SH-SY5Y (cell line): ENCODE measurements around the gene FUT3.

Source experiments
- GATA2 ChIP-seq: IDR thresholded peaks from 2 replicates; pipeline ENCODE4 v1.6.1; 2011; ENCODE audit warnings: mild to moderate bottlenecking, low read depth, low read length
- GATA3 ChIP-seq: IDR thresholded peaks from 2 replicates; pipeline ENCODE4 v1.6.1; 2011; ENCODE audit warnings: low read depth, mild to moderate bottlenecking, low read length, moderate library complexity

FUT3 gene

GRCh38 chr19:5804516-5805461, 46.5 kb downstream of the FUT3 start, which contains the start of gene NRTN:
NRTN (plus strand) TSS chr19:5805067; CDS start chr19:5824166, 19,099 bp downstream.
- TF ChIP-seq GATA2 (no peak), GATA3 (no peak)

DNA sequence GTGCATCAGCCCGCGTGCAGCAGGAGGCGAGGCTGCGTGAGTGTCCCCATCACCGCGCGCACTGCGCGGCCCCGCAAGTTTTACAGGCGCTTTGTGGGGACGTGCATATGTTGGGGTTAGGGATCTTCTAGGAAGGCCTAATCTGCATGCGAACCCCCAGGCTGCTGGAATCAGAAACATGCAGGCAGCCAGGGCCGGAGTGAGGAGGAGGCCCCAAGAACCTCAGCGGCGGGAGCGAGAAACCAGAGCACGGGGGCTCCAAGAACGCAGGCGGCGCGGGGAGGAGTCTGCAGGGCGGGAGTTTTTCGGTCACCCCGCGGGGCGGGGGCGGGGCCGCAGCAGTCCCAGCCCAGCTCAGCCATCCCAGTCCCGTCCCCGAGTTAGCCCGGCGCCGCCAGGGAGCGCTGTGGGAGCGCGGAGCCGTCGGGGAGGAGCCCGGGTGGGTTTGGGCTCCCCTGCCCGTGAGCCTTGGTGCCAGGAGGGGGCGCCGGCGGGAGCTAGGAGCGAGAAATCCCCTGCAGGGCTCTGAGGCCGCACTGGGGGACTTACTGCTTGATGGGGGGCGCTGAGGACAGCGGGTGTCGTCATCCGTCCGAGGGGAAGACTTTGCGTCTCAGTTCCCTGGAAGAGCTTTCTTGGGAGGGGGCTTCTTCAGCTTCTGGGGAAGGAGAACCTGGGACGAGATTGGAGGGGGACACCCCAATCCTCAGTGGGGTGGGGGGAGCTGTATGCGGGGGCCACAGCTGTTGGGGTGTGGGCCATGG, 47.3 kb downstream of the FUT3 start:
- TF ChIP-seq GATA3 (no peak), GATA2 (no peak)

GRCh38 chr19:5803441-5803751, 47.9 kb downstream of the FUT3 start:
- TF ChIP-seq GATA2 (no peak), GATA3 (no peak)

DNA sequence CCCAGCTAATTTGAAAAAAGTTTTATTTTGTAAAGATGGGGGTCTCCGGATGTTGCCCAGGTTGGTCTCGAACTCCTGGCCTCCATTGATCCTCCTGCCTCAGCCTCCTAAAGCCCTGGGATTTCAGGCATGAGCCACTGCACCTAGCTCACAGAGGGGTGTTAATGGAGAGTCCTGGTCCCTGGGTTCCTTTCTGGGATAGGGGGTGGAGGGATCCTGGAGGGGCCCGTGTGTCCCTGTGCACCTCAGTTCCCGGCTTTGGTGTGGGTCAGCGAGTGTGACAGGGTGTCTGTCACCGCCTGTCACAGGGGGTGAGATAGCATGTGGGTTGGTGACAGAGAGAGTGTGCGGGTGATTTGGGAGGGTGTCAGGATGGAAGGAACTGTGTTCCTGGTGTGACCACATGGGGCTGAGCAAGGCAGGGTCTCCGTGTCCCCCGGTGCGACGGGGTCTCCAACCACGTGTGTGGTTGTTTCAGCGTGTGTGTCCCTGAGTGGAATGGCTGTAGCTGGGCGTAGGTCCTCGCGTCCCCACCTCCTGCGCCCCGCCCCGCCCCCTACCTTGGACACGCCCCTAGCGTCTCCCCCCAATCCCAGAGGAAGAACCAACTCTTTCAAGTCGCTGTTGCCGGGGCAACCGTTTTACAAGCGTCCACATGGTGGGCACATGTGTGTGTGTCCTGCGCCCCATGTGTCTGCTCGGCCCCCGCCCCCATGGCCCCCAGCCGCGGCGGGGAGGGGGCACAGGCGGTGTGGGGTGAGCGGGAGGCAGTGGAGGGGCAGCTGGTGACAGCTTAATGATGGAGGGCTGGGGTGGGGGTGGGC, 49.2 kb downstream of the FUT3 start:
- TF ChIP-seq GATA3: no peak

DNA sequence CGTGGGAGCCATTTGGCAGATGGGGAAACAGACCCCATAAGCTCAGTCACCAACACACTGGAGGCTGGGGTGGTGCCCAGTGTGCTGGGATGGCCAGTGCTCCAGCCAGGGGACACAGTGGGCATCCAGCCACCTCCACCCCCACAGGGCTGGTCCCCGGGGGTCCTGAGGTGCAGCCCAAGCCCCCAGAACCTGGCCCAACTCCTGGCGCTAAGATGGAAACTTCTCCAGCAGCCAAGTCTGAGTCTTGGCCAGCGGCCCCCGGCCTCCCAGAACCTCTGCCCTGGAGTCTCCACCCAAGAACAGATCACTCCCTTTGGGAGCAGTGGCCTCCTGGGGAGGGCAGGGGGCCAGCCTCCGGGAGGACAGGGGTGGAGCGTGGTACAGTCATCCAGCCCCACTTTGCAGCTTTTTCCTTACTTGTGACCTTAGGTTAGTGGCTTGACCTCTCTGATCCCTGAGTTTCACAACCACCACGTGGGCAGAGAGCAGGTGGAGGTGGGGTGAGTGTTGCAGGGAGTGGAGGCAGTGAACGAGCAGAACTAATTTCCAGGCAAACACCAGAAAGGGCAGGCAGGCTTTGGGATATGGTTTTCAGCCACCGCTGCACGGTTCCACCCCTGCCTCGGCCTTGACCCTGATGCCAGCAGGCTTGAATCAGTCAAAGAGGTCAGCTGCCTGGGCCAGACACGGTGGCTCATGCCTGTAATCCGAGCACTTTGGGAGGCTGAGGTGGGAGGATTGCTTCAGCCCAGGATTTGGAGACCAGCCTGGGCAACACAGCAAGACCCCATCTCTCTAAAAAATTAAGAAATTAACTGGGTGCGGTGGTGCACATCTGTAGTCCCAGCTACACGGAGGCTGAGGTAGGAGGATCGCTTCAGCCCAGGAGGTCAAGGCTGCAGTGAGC, 50.6 kb downstream of the FUT3 start:
- no peak for TF ChIP-seq GATA2
- TF ChIP-seq GATA3: no peak

DNA sequence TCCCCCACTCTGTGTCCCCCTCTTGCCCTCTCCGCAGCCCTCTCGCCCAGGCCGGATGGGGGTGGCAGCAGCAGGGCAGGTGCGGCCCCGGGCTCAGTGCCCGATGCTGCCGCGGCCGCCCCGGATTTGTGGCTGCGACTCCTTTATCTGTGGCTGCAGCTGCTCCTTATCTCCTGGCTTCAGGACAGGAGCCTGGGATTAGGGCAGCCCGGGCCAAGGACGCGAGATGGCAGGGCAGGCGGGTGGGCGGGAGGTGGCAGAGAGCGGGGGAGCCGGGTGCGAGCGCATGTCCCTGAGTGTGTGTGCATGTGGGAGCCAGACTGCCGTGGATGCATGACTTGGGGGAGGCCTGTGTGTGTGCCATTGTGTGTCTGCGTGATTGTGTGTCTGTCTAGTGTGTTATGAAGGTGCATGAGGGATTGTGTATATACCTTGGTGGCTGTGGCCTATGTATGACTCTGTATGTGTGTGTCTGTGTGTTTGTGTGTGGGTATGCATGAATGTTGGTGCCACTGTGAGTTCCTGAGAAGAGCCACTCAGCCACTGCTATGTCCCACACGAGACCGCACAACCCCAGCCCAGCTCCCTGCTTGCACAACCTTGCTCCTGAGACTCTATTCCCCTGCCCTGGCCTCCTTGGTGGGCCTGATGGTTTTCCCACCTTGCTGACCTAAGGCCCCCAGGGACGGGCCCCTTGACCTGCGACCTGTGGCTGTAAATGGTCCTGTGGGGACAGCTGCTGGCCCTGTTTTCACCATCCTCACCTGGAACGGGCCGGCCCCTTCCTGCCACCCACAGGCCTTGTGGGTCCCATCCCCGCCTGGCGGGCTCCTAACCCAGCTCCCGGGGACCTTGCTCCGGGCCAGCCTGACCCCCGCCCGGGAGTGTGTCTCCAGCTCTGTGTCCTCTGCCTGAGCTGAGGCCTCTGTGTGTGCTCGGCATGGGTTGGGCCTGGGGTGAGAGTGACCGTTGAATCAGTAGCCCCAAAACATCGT, 51.7 kb downstream of the FUT3 start:
- TF ChIP-seq GATA3: no peak
- peak; percentile 95 for TF ChIP-seq GATA2

DNA sequence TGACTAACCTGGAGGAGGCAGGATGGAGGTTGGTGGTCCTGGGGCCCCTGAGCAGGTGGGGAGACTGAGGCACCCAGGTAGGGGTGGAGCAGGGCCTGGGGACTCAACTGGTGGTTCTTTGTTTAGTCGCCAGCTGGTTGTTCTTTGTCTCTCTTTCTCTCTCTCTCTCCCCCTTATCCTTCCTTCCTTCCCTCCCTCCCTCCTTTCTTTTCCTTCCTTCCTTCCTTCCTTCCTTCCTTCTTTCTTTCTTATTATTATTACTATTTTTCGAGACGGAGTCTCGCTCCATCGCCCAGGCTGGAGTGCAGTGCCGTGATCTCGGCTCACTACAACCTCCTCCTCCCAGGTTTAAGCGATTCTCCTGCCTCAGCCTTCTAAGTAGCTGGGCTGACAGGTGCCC, 53.0 kb downstream of the FUT3 start:
- no peak for TF ChIP-seq GATA2
- TF ChIP-seq GATA3: no peak

DNA sequence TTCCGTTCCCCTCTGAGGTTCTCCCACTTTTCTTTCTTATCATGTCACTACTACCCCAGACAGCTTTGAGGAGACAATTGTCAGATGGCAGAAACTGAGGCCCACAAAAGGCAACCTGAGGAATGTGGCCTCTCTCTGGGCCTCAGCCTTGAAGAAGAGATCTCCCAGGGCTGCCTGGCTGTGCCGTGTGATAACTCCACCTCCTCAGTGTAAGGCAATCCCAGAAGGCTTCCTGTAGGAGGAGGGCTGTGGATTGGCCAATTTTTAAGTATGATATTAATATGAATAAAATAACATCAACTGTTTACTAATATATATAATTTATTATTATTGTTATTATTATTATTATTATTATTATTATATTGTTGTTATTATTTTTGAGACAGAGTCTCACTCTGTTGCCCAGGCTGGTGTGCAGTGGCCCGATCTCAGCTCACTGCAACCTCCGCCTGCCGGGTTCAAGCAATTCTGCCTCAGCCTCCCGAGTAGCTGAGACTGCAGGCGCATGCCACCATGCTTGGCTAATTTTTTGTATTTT, 55.8 kb downstream of the FUT3 start:
- no peak for TF ChIP-seq GATA3
- no peak for TF ChIP-seq GATA2

DNA sequence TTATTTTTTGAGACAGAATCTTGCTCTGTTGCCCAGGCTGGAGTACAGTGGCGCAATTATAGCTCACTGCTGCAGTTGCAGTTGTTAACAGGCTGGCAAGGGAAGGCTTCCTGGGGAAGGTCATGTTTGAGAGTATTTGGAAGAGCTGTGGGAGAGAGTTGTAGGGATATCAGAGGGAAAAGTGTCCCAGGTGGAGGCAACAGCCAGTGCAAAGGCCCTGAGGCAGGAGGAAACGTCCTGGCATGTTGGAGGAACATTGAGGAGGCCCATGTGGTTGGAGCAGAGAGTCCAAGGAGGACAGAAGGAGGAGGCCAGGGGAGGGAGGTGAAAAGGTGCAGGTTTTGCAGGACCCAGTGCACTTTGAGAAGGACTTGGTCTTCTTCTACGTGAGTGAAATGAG, 58.1 kb downstream of the FUT3 start:
- no peak for TF ChIP-seq GATA3
- no peak for TF ChIP-seq GATA2
